Mesendoderm (in vitro differentiated cells): Measurements from ENCODE around the gene TAPBP.

Experiments used
- DNase-seq: peaks from one replicate; pipeline ENCODE4 v3.0.0; 2013
- H2AK5ac ChIP-seq: 2 replicates; pipeline ENCODE4 v1.6.1; 2013; ENCODE audit warnings: low read length, inconsistent platforms
- H2BK120ac ChIP-seq: 2 replicates; pipeline ENCODE4 v1.6.1; 2013; ENCODE audit warnings: low read depth, mild to moderate bottlenecking, low read length, moderate library complexity, mixed read lengths
- H2BK15ac ChIP-seq: replicated peaks from 2 replicates; pipeline ENCODE4 v1.6.1; 2013; ENCODE audit warnings: low read depth, mild to moderate bottlenecking, moderate library complexity
- H2BK5ac ChIP-seq: 2 replicates; pipeline ENCODE4 v1.6.1; 2013; ENCODE audit warnings: low read length, inconsistent platforms
- H3K18ac ChIP-seq: 2 replicates; pipeline ENCODE4 v1.6.1; 2013; ENCODE audit warnings: mild to moderate bottlenecking, low read length, mixed read lengths
- H3K23ac ChIP-seq: one replicate; pipeline ENCODE4 v1.6.1; 2013; ENCODE audit warnings: low read length
- H3K27ac ChIP-seq: 2 replicates; pipeline ENCODE4 v1.5.1; 2013; ENCODE audit warnings: low read depth, mild to moderate bottlenecking, inconsistent platforms, low read length, moderate library complexity
- H3K27me3 ChIP-seq: 2 replicates; pipeline ENCODE4 v1.6.1; 2013; ENCODE audit warnings: low read length, control low read depth, mild to moderate bottlenecking, inconsistent platforms; ENCODE audit not compliant: insufficient read depth, poor library complexity
- H3K36me3 ChIP-seq: 2 replicates; pipeline ENCODE4 v1.6.1; 2013; ENCODE audit warnings: low read length, inconsistent platforms; ENCODE audit not compliant: control insufficient read depth, insufficient read depth
- H3K4ac ChIP-seq: one replicate; pipeline ENCODE4 v1.6.1; 2013; ENCODE audit warnings: low read depth, mild to moderate bottlenecking, low read length, moderate library complexity
- H3K4me1 ChIP-seq: 2 replicates; pipeline ENCODE4 v1.6.1; 2013; ENCODE audit warnings: low read depth, low read length, inconsistent platforms; ENCODE audit not compliant: control insufficient read depth
- H3K4me2 ChIP-seq: 2 replicates; pipeline ENCODE4 v1.6.1; 2013; ENCODE audit warnings: low read length
- H3K4me3 ChIP-seq: 2 replicates; pipeline ENCODE4 v1.5.1; 2013; ENCODE audit warnings: mild to moderate bottlenecking, low read length
- H3K56ac ChIP-seq: one replicate; pipeline ENCODE4 v1.6.1; 2013; ENCODE audit warnings: low read length
- H3K79me1 ChIP-seq: 2 replicates; pipeline ENCODE4 v1.6.1; 2013; ENCODE audit warnings: low read length, inconsistent platforms
- H3K79me2 ChIP-seq: 2 replicates; pipeline ENCODE4 v1.6.1; 2013; ENCODE audit warnings: mild to moderate bottlenecking, low read length; ENCODE audit not compliant: control insufficient read depth, insufficient read depth
- H3K9ac ChIP-seq: 2 replicates; pipeline ENCODE4 v1.6.1; 2013; ENCODE audit warnings: low read length, inconsistent platforms
- H4K5ac ChIP-seq: one replicate; pipeline ENCODE4 v1.6.1; 2013; ENCODE audit warnings: low read length
- H4K8ac ChIP-seq: one replicate; pipeline ENCODE4 v1.6.1; 2013; ENCODE audit warnings: low read depth, mild to moderate bottlenecking, control low read depth, low read length, moderate library complexity
- WGBS: extraction: QIAGEN DNeasy Blood & Tissue Kit; methylation state at CpG from one replicate; pipeline ENCODE4 v1.1.7; 2013; ENCODE audit warnings: low lambda C conversion rate, missing lambda C conversion rate; ENCODE audit not compliant: insufficient coverage; ENCODE audit errors: extremely low coverage; 5-methylcytosine and 5-hydroxymethylcytosine counted together

The TAPBP gene

GRCh38 chr6:33318426-33319073, 4.7 kb upstream of the TAPBP start:
- H3K79me2 ChIP-seq = peaks cover 26% of the 10 kb centered on the region
- H2BK15ac ChIP-seq = no peak overlapping the region
- no peak overlapping the region for H2BK120ac ChIP-seq
- H3K4me1 ChIP-seq = peaks cover 3% of the 10 kb centered on the region
- H4K5ac ChIP-seq = no peak overlapping the region
- peak overlapping the region; percentile 57 for H3K9ac ChIP-seq
- H3K4me3 ChIP-seq = no peak overlapping the region
- no peak overlapping the region for H3K4ac ChIP-seq
- no peak overlapping the region for H2BK5ac ChIP-seq
- peaks cover 7% of the 10 kb centered on the region for H3K79me1 ChIP-seq
- no peak overlapping the region for H4K8ac ChIP-seq
- no peak overlapping the region for H3K18ac ChIP-seq
- WGBS = no CpG with 5 or more reads among the region's 8 CpGs
- H3K4me2 ChIP-seq = peak overlapping the region; percentile 14
- H3K56ac ChIP-seq = peak overlapping the region; percentile 19
- DNase-seq = no peak
- H3K27ac ChIP-seq = no peak overlapping the region
- H3K36me3 ChIP-seq = peaks cover 5% of the 10 kb centered on the region
- H3K23ac ChIP-seq = no peak overlapping the region
- H3K27me3 ChIP-seq = no peaks in the 10 kb centered on the region
- no peak overlapping the region for H2AK5ac ChIP-seq

GRCh38 chr6:33317669-33318425, 4.0 kb upstream of the TAPBP start, which contains the start of gene ZBTB22:
ZBTB22 (minus strand) TSS chr6:33317744; CDS start chr6:33316916, 828 bp downstream.
- H4K8ac ChIP-seq = no peak within 1 kb of the TSS
- H2BK5ac ChIP-seq = peak within 1 kb of the TSS; percentile 27
- H3K9ac ChIP-seq = peak within 1 kb of the TSS; percentile 81
- peaks cover 26% of the 10 kb centered on the region for H3K79me2 ChIP-seq
- H3K4me1 ChIP-seq = peaks cover 3% of the 10 kb centered on the region
- peak within 1 kb of the TSS; percentile 90 for H3K56ac ChIP-seq
- WGBS = no CpG with 5 or more reads among the region's 44 CpGs
- H3K23ac ChIP-seq = no peak within 1 kb of the TSS
- peaks cover 5% of the 10 kb centered on the region for H3K36me3 ChIP-seq
- DNase-seq = peak; percentile 100
- peaks cover 7% of the 10 kb centered on the region for H3K79me1 ChIP-seq
- H2BK120ac ChIP-seq = no peak within 1 kb of the TSS
- peak within 1 kb of the TSS; percentile 33 for H3K18ac ChIP-seq
- peak within 1 kb of the TSS; percentile 86 for H3K27ac ChIP-seq
- H3K27me3 ChIP-seq = no peaks in the 10 kb centered on the region
- H2AK5ac ChIP-seq = no peak within 1 kb of the TSS
- H2BK15ac ChIP-seq = no peak within 1 kb of the TSS
- no peak within 1 kb of the TSS for H4K5ac ChIP-seq
- peak within 1 kb of the TSS; percentile 30 for H3K4me2 ChIP-seq
- peak within 1 kb of the TSS; percentile 74 for H3K4me3 ChIP-seq
- no peak within 1 kb of the TSS for H3K4ac ChIP-seq

- H2BK120ac ChIP-seq = no peak overlapping the region
- H3K79me2 ChIP-seq = peaks cover 25% of the 10 kb centered on the region
- no peak overlapping the region for H3K27ac ChIP-seq
- DNase-seq = no peak
- WGBS = no CpG with 5 or more reads among the region's 27 CpGs
- peak overlapping the region; percentile 33 for H3K18ac ChIP-seq
- no peaks in the 10 kb centered on the region for H3K27me3 ChIP-seq
- H3K36me3 ChIP-seq = peaks cover 5% of the 10 kb centered on the region
- peaks cover 3% of the 10 kb centered on the region for H3K4me1 ChIP-seq
- peaks cover 7% of the 10 kb centered on the region for H3K79me1 ChIP-seq
- no peak overlapping the region for H2AK5ac ChIP-seq
- H3K4me2 ChIP-seq = no peak overlapping the region
- H2BK5ac ChIP-seq = no peak overlapping the region
- no peak overlapping the region for H2BK15ac ChIP-seq
- no peak overlapping the region for H3K9ac ChIP-seq
- no peak overlapping the region for H4K5ac ChIP-seq
- H3K56ac ChIP-seq = peak overlapping the region; percentile 90
- no peak overlapping the region for H4K8ac ChIP-seq
- H3K23ac ChIP-seq = no peak overlapping the region
- no peak overlapping the region for H3K4ac ChIP-seq
- no peak overlapping the region for H3K4me3 ChIP-seq
Measured at GRCh38 chr6:33317419-33317668, 3.5 kb upstream of the TAPBP start.

GRCh38 chr6:33316603-33317418, 2.9 kb upstream of the TAPBP start:
- Histone ChIP-seq H4K8ac (no peak overlapping the region), H3K4me3 (no peak overlapping the region), H3K9ac (no peak overlapping the region), H2BK5ac (no peak overlapping the region), H3K4me2 (no peak overlapping the region), H2BK15ac (no peak overlapping the region), H3K4ac (no peak overlapping the region), H2AK5ac (no peak overlapping the region), H3K79me1 (peaks cover 7% of the 10 kb centered on the region), H3K56ac (no peak overlapping the region), H3K27ac (no peak overlapping the region), H3K18ac (no peak overlapping the region), H3K23ac (no peak overlapping the region), H2BK120ac (no peak overlapping the region), H3K27me3 (no peaks in the 10 kb centered on the region), H3K36me3 (peaks cover 5% of the 10 kb centered on the region), H3K4me1 (peaks cover 5% of the 10 kb centered on the region), H4K5ac (no peak overlapping the region), H3K79me2 (peaks cover 19% of the 10 kb centered on the region)
- no peak for DNase-seq
- no CpG with 5 or more reads among the region's 19 CpGs for WGBS

GRCh38 chr6:33315793-33316602, 2.1 kb upstream of the TAPBP start:
- Histone ChIP-seq H3K79me1 (peaks cover 7% of the 10 kb centered on the region), H2BK120ac (no peak overlapping the region), H3K18ac (no peak overlapping the region), H3K4me2 (no peak overlapping the region), H4K8ac (no peak overlapping the region), H3K4me1 (peaks cover 2% of the 10 kb centered on the region), H3K9ac (no peak overlapping the region), H2AK5ac (no peak overlapping the region), H3K23ac (no peak overlapping the region), H2BK5ac (no peak overlapping the region), H3K4ac (no peak overlapping the region), H4K5ac (no peak overlapping the region), H3K56ac (no peak overlapping the region), H3K27ac (no peak overlapping the region), H2BK15ac (no peak overlapping the region), H3K36me3 (peaks cover 5% of the 10 kb centered on the region), H3K4me3 (no peak overlapping the region), H3K79me2 (peaks cover 11% of the 10 kb centered on the region), H3K27me3 (no peaks in the 10 kb centered on the region)
- no CpG with 5 or more reads among the region's 17 CpGs for WGBS
- DNase-seq = no peak
